ENCODE results near the gene EVC2. TPM values are rescaled to one million over a fixed set of nuclear protein-coding genes. Genes with fewer than 3 reads are reported as not detected.

Gene EVC2
- total RNA-seq, 1 experiment from 2014 or later: 3.2 TPM

DNA sequence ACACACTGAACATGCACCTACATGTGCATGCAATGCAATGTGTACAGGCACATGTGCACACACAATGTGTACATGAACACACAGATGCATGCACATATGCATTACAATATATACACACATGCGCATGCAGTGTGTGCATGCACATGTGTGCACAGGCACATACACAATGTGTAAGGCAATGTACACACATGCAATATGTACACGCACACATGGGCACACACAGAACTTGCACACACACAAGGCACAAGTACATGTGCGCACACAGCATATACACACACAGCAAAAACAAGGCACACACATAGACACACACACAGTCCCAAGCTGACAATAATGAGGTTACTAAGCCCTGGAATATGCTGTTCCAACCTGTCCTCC is 76.3 kb downstream of the EVC2 start:
- no peaks in the 10 kb centered on the region for H3K27me3 ChIP-seq (ENCODE audit: low read length)
- H2AFZ ChIP-seq (ENCODE audit: low read length): no peak overlapping the region
- H3K4me1 ChIP-seq (ENCODE audit: insufficient read depth, low read length): peaks cover 32% of the 10 kb centered on the region
- H3K4me2 ChIP-seq (ENCODE audit: low read length): no peak overlapping the region
- intact Hi-C loops (cut with micrococcal nuclease): no loop called here
- TF ChIP-seq EZH2 (IDR thresholded peaks at IDR 0.05; ENCODE audit: low read length, unreplicated experiment) (no peak), EZH2phosphoT487 (IDR thresholded peaks at IDR 0.05; ENCODE audit: borderline replicate concordance, low read length) (no peak)
- TF ChIP-seq, protein P1, sequence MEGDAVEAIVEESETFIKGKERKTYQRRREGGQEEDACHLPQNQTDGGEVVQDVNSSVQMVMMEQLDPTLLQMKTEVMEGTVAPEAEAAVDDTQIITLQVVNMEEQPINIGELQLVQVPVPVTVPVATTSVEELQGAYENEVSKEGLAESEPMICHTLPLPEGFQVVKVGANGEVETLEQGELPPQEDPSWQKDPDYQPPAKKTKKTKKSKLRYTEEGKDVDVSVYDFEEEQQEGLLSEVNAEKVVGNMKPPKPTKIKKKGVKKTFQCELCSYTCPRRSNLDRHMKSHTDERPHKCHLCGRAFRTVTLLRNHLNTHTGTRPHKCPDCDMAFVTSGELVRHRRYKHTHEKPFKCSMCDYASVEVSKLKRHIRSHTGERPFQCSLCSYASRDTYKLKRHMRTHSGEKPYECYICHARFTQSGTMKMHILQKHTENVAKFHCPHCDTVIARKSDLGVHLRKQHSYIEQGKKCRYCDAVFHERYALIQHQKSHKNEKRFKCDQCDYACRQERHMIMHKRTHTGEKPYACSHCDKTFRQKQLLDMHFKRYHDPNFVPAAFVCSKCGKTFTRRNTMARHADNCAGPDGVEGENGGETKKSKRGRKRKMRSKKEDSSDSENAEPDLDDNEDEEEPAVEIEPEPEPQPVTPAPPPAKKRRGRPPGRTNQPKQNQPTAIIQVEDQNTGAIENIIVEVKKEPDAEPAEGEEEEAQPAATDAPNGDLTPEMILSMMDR (conservative IDR thresholded peaks at IDR 0.05; ENCODE audit: low read depth, low read length): no peak
- H3F3A ChIP-seq (ENCODE audit: low read length, unreplicated experiment): no peaks in the 10 kb centered on the region
- no peak overlapping the region for H3K27ac ChIP-seq (ENCODE audit: low read length)
- H3K36me3 ChIP-seq (ENCODE audit: low read depth, low read length): no peaks in the 10 kb centered on the region
- no TSS peak for BruUV-seq (replicated peaks)
- no peak overlapping the region for H3K4me3 ChIP-seq (ENCODE audit: low read length)
- POLR2A ChIA-PET (ENCODE audit: unreplicated experiment): no interaction called here
- H3K9me2 ChIP-seq (replicated peaks; ENCODE audit: low read length): no peaks in the 10 kb centered on the region
- no peaks in the 10 kb centered on the region for H3K9me3 ChIP-seq (ENCODE audit: low read length)
- no peak overlapping the region for H3K9ac ChIP-seq (ENCODE audit: low read length)
- DNase-seq (no peak), ATAC-seq (no peak)
- no peaks in the 10 kb centered on the region for H4K20me1 ChIP-seq (ENCODE audit: low read length)
- CTCF ChIA-PET: no interaction called here
- no peaks in the 10 kb centered on the region for H3K79me2 ChIP-seq (ENCODE audit: low read length)

DNA sequence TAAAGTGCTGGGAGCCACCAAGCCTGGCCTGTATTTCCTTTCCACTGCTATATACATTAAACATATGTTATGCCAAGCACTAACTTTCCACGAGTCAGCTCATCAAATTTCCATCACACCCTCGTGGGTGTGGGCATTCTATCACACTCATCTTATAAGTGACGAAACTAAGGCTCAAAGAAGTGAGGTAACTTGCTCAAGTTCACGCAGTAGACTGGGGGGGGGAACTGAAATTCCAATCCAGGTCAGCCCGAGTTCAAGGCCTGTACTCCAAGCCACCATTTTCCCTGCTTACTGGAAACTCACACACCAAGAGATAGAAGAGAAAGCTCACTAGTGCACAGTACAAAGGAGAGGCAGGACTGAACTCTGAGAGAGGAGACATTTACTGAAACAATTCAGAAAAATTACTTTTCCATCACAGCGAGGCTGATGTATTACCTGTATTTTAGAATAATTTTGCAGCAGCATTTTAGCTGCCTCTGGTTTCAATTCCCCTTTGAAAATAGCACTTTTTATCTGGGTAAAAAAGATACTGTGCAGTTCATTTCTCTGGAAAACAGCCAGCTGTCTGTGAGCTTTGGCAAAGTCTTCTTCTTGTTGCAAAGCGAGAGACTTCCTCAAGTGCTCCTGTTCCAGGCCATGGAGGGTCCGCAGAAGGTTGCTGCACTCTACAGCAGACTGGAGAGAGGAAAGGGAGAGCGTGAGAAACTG is 76.8 kb downstream of the EVC2 start:
- Histone ChIP-seq H3K4me3 (ENCODE audit: low read length) (no peak overlapping the region), H3K9me3 (ENCODE audit: low read length) (no peaks in the 10 kb centered on the region), H4K20me1 (ENCODE audit: low read length) (no peaks in the 10 kb centered on the region), H3F3A (ENCODE audit: low read length, unreplicated experiment) (no peaks in the 10 kb centered on the region), H3K9me2 (replicated peaks; ENCODE audit: low read length) (no peaks in the 10 kb centered on the region), H3K4me1 (ENCODE audit: insufficient read depth, low read length) (peaks cover 27% of the 10 kb centered on the region), H3K27me3 (ENCODE audit: low read length) (no peaks in the 10 kb centered on the region), H3K4me2 (ENCODE audit: low read length) (no peak overlapping the region), H3K9ac (ENCODE audit: low read length) (no peak overlapping the region), H3K27ac (ENCODE audit: low read length) (no peak overlapping the region), H2AFZ (ENCODE audit: low read length) (no peak overlapping the region), H3K79me2 (ENCODE audit: low read length) (no peaks in the 10 kb centered on the region), H3K36me3 (ENCODE audit: low read depth, low read length) (no peaks in the 10 kb centered on the region)
- ChIA-PET POLR2A (ENCODE audit: unreplicated experiment) (no interaction called here), CTCF (no interaction called here)
- DNase-seq (no peak), ATAC-seq (no peak)
- TF ChIP-seq EZH2 (IDR thresholded peaks at IDR 0.05; ENCODE audit: low read length, unreplicated experiment) (no peak), EZH2phosphoT487 (IDR thresholded peaks at IDR 0.05; ENCODE audit: borderline replicate concordance, low read length) (no peak)
- TF ChIP-seq, protein P1 (conservative IDR thresholded peaks at IDR 0.05; ENCODE audit: low read depth, low read length): no peak
- BruUV-seq (replicated peaks): no TSS peak
- intact Hi-C loops (cut with micrococcal nuclease): no loop called here

DNA sequence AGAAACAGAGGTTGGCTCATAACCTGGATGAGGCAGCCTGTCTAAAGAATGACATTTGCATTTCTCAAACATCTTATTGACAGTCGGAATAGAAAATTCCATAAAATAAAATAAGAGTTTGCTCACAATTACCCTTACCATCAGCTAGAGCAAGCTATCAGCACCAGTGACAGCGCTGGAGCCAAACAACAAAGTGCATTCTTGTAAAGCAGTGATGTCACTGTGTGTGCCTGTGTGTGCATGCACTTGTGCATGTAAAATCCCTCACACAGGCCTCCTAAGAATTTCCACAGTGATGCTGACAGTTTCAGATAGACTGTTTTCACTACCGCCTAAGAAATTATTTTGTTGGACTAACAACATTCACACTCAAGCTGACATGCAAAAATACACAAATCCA is 77.6 kb downstream of the EVC2 start:
- Histone ChIP-seq H3K27me3 (ENCODE audit: low read length) (no peaks in the 10 kb centered on the region), H3K9me2 (replicated peaks; ENCODE audit: low read length) (no peaks in the 10 kb centered on the region), H3K9ac (ENCODE audit: low read length) (no peak overlapping the region), H3F3A (ENCODE audit: low read length, unreplicated experiment) (no peaks in the 10 kb centered on the region), H3K4me1 (ENCODE audit: insufficient read depth, low read length) (peaks cover 20% of the 10 kb centered on the region), H4K20me1 (ENCODE audit: low read length) (no peaks in the 10 kb centered on the region), H3K36me3 (ENCODE audit: low read depth, low read length) (no peaks in the 10 kb centered on the region), H3K4me2 (ENCODE audit: low read length) (no peak overlapping the region), H2AFZ (ENCODE audit: low read length) (no peak overlapping the region), H3K79me2 (ENCODE audit: low read length) (no peaks in the 10 kb centered on the region), H3K4me3 (ENCODE audit: low read length) (no peak overlapping the region), H3K27ac (ENCODE audit: low read length) (no peak overlapping the region), H3K9me3 (ENCODE audit: low read length) (no peaks in the 10 kb centered on the region)
- POLR2A ChIA-PET (ENCODE audit: unreplicated experiment): no interaction called here
- BruUV-seq (replicated peaks): no TSS peak
- ATAC-seq (no peak), DNase-seq (no peak)
- intact Hi-C loops (cut with micrococcal nuclease): no loop called here
- CTCF ChIA-PET: no interaction called here
- TF ChIP-seq, protein P1 (conservative IDR thresholded peaks at IDR 0.05; ENCODE audit: low read depth, low read length): no peak
- TF ChIP-seq EZH2 (IDR thresholded peaks at IDR 0.05; ENCODE audit: low read length, unreplicated experiment) (no peak), EZH2phosphoT487 (IDR thresholded peaks at IDR 0.05; ENCODE audit: borderline replicate concordance, low read length) (no peak)

Measured in PC-3 (cell line).